GM23338 (cell line): ENCODE data around the gene TNS3.

Experiments used
- JUNB ChIP-seq: IDR thresholded peaks from one replicate; pipeline ENCODE4 v1.6.1; 2016; ENCODE audit warnings: antibody characterized with exemption; ENCODE audit not compliant: unreplicated experiment
- NANOG ChIP-seq: IDR thresholded peaks from 2 replicates; pipeline ENCODE4 v1.6.1; 2016; ENCODE audit warnings: antibody characterized with exemption, borderline replicate concordance
- POLR2AphosphoS5 ChIP-seq: IDR thresholded peaks from 2 replicates; pipeline ENCODE4 v1.6.1; 2016; ENCODE audit warnings: antibody characterized with exemption, low read depth
- ZNF331 ChIP-seq: fragments of 250-450 bp; sonication (Bioruptor Pico); IDR thresholded peaks from 2 replicates; pipeline ENCODE4 v1.5.0; 2020; ENCODE audit warnings: low read depth, mild to moderate bottlenecking, moderate library complexity
- TF ChIP-seq, protein P1 (sequence below), 2 experiments: fragments of 200-600 bp in 1 of 2; sonication (generic) in 1 of 2; conservative IDR thresholded peaks; 2 replicates each; pipeline versions ENCODE4 v1.5.1 to v1.6.1; 2016 to 2017; ENCODE audit warnings: antibody characterized with exemption in 2 of 2, low read depth in 2 of 2, mild to moderate bottlenecking in 2 of 2, moderate library complexity in 1 of 2
- TF ChIP-seq, protein P2 (sequence below): IDR thresholded peaks from one replicate; pipeline ENCODE4 v1.6.1; 2018; ENCODE audit warnings: antibody characterized with exemption; ENCODE audit not compliant: unreplicated experiment

DNA sequence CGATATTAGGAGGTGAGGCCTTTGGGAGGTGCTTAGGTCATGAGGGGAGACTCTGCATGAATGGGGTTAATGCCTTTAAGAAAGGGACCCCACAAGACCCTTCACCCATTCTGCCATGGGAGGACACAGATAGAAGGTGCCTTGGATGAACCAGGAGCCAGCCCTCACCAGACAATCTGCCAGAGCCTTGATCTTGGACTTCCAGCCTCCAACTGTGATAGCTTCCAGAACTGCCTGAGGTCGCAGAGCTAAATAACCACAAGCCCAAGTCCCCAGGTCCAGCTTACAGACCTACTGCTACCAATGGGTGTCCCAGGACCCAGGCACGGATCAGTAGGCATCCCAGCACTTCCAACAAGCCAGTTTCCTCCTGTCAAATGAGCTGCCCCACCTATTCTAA, 37.5 kb downstream of the TNS3 start:
- TF ChIP-seq, protein P1, sequence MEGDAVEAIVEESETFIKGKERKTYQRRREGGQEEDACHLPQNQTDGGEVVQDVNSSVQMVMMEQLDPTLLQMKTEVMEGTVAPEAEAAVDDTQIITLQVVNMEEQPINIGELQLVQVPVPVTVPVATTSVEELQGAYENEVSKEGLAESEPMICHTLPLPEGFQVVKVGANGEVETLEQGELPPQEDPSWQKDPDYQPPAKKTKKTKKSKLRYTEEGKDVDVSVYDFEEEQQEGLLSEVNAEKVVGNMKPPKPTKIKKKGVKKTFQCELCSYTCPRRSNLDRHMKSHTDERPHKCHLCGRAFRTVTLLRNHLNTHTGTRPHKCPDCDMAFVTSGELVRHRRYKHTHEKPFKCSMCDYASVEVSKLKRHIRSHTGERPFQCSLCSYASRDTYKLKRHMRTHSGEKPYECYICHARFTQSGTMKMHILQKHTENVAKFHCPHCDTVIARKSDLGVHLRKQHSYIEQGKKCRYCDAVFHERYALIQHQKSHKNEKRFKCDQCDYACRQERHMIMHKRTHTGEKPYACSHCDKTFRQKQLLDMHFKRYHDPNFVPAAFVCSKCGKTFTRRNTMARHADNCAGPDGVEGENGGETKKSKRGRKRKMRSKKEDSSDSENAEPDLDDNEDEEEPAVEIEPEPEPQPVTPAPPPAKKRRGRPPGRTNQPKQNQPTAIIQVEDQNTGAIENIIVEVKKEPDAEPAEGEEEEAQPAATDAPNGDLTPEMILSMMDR (conservative IDR thresholded peaks at IDR 0.05; ENCODE audit: low read depth in 2 of 2) = no peak
- TF ChIP-seq ZNF331 (CRISPR knock-in tag) = no peak
- no peak for TF ChIP-seq JUNB
- TF ChIP-seq POLR2AphosphoS5 = no peak
- no peak for TF ChIP-seq NANOG
- TF ChIP-seq, protein P2, sequence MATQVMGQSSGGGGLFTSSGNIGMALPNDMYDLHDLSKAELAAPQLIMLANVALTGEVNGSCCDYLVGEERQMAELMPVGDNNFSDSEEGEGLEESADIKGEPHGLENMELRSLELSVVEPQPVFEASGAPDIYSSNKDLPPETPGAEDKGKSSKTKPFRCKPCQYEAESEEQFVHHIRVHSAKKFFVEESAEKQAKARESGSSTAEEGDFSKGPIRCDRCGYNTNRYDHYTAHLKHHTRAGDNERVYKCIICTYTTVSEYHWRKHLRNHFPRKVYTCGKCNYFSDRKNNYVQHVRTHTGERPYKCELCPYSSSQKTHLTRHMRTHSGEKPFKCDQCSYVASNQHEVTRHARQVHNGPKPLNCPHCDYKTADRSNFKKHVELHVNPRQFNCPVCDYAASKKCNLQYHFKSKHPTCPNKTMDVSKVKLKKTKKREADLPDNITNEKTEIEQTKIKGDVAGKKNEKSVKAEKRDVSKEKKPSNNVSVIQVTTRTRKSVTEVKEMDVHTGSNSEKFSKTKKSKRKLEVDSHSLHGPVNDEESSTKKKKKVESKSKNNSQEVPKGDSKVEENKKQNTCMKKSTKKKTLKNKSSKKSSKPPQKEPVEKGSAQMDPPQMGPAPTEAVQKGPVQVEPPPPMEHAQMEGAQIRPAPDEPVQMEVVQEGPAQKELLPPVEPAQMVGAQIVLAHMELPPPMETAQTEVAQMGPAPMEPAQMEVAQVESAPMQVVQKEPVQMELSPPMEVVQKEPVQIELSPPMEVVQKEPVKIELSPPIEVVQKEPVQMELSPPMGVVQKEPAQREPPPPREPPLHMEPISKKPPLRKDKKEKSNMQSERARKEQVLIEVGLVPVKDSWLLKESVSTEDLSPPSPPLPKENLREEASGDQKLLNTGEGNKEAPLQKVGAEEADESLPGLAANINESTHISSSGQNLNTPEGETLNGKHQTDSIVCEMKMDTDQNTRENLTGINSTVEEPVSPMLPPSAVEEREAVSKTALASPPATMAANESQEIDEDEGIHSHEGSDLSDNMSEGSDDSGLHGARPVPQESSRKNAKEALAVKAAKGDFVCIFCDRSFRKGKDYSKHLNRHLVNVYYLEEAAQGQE = no peak
